ENCODE results near the gene BAIAP2L2. TPM values are rescaled to one million over a fixed set of nuclear protein-coding genes. Genes with fewer than 3 reads are reported as not detected.

BAIAP2L2 gene
- total and polyA plus RNA-seq, 12 donors = 0.09 to 6.0 (median 0.55) TPM; not detected in 1

- Histone ChIP-seq H3K27me3 (peaks cover 20% of the 10 kb centered on the region), H3K9me3 (replicated peaks in 1 of 3) (no peaks in the 10 kb centered on the region), H3K4me3 (no peak overlapping the region), H3K27ac (no peak overlapping the region), H3K4me1 (replicated peaks in 1 of 2) (peaks cover 20% of the 10 kb centered on the region in 2 donors), H3K36me3 (replicated peaks in 1 of 2) (no peaks in the 10 kb centered on the region)
- TF ChIP-seq, protein P1, sequence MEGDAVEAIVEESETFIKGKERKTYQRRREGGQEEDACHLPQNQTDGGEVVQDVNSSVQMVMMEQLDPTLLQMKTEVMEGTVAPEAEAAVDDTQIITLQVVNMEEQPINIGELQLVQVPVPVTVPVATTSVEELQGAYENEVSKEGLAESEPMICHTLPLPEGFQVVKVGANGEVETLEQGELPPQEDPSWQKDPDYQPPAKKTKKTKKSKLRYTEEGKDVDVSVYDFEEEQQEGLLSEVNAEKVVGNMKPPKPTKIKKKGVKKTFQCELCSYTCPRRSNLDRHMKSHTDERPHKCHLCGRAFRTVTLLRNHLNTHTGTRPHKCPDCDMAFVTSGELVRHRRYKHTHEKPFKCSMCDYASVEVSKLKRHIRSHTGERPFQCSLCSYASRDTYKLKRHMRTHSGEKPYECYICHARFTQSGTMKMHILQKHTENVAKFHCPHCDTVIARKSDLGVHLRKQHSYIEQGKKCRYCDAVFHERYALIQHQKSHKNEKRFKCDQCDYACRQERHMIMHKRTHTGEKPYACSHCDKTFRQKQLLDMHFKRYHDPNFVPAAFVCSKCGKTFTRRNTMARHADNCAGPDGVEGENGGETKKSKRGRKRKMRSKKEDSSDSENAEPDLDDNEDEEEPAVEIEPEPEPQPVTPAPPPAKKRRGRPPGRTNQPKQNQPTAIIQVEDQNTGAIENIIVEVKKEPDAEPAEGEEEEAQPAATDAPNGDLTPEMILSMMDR (IDR thresholded peaks at IDR 0.05) = no peak
- TF ChIP-seq POLR2A (IDR thresholded peaks at IDR 0.05) = no peak
- intact Hi-C loops (cut with DNase I) = no loop called here
- WGBS, 4 donors = 90 to 97% (median 90%) methylated on average over 9 to 25 of the region's 25 CpGs
- DNase-seq = no peak
These were observed 24.3 kb downstream of the BAIAP2L2 start for GRCh38 chr22:38086001-38086845.

GRCh38 chr22:38085501-38085900, 25.0 kb downstream of the BAIAP2L2 start:
- H3K4me3 ChIP-seq = no peak overlapping the region
- H3K4me1 ChIP-seq (replicated peaks in 1 of 2) = peaks cover 23 to 26% of the 10 kb centered on the region in 2 donors
- peaks cover 20% of the 10 kb centered on the region for H3K27me3 ChIP-seq
- WGBS, 4 donors = 71 to 84% (median 80%) methylated on average over 4 to 5 of the region's 5 CpGs
- intact Hi-C loops (cut with DNase I) = no loop called here
- H3K9me3 ChIP-seq (replicated peaks in 1 of 3) = no peaks in the 10 kb centered on the region
- no peaks in the 10 kb centered on the region for H3K36me3 ChIP-seq (replicated peaks in 1 of 2)
- no peak for DNase-seq
- TF ChIP-seq POLR2A (IDR thresholded peaks at IDR 0.05) = no peak
- TF ChIP-seq, protein P1 (IDR thresholded peaks at IDR 0.05) = no peak
- no peak overlapping the region for H3K27ac ChIP-seq

GRCh38 chr22:38085056-38085455, 25.4 kb downstream of the BAIAP2L2 start:
- intact Hi-C loops (cut with DNase I) = no loop called here
- no peaks in the 10 kb centered on the region for H3K9me3 ChIP-seq (replicated peaks in 1 of 3)
- H3K36me3 ChIP-seq (replicated peaks in 1 of 2) = no peaks in the 10 kb centered on the region
- TF ChIP-seq POLR2A (IDR thresholded peaks at IDR 0.05) = no peak
- TF ChIP-seq, protein P1 (IDR thresholded peaks at IDR 0.05) = no peak
- peaks cover 20% of the 10 kb centered on the region for H3K27me3 ChIP-seq
- WGBS, 4 donors = 94 to 96% (median 95%) methylated on average over 9 to 12 of the region's 12 CpGs
- no peak overlapping the region for H3K27ac ChIP-seq
- DNase-seq = no peak
- peaks cover 23 to 26% of the 10 kb centered on the region in 2 donors for H3K4me1 ChIP-seq (replicated peaks in 1 of 2)
- H3K4me3 ChIP-seq = no peak overlapping the region

- intact Hi-C loops (cut with DNase I) = no loop called here
- WGBS, 4 donors = 44 to 85% (median 83%) methylated on average over 3 to 16 of the region's 16 CpGs; no CpG with 5 or more reads in 1 of the 4 donors
These were observed 26.4 kb downstream of the BAIAP2L2 start, which contains the start of gene SLC16A8 for GRCh38 chr22:38083931-38084631. Gene SLC16A8 (minus strand): TSS chr22:38084184. CDS start chr22:38082873, 1,311 bp downstream.

More at GRCh38 chr22:38083931-38084631, 26.4 kb downstream of the BAIAP2L2 start, which contains the start of gene SLC16A8:
- Histone ChIP-seq H3K4me1 (replicated peaks in 1 of 2) (peaks cover 22 to 26% of the 10 kb centered on the region in 2 donors), H3K36me3 (replicated peaks in 1 of 2) (no peaks in the 10 kb centered on the region), H3K27me3 (peaks cover 20% of the 10 kb centered on the region), H3K4me3 (no peak within 1 kb of the TSS), H3K9me3 (replicated peaks in 1 of 3) (no peaks in the 10 kb centered on the region), H3K27ac (no peak within 1 kb of the TSS)
- DNase-seq = no peak
- no peak for TF ChIP-seq POLR2A (IDR thresholded peaks at IDR 0.05)
- TF ChIP-seq, protein P1 (IDR thresholded peaks at IDR 0.05) = no peak
